HEK293 (cell line): ENCODE results near the gene WSB2.

Source experiments
- CTCF ChIA-PET: fragments of 350-600 bp; formaldehyde crosslinking; extraction: SDS; loops from one replicate; lab custom pipeline; 2021; ENCODE audit warnings: antibody characterized with exemption; lab: Yijun Ruan, JAX
- POLR2A ChIA-PET: fragments of 300-600 bp; formaldehyde crosslinking; extraction: SDS; loops from one replicate; lab custom pipeline; 2020; ENCODE audit warnings: antibody characterized with exemption, inconsistent platforms; lab: Yijun Ruan, JAX
- H3K27ac ChIP-seq: fragments of 200-500 bp; sonication (Bioruptor generic); 2 replicates; pipeline ENCODE4 v1.5.1; 2014; ENCODE audit warnings: low read depth, low read length, control low read depth, inconsistent platforms; ENCODE audit errors: extremely low read depth
- H3K36me3 ChIP-seq, 2 experiments: fragments of 200-500 bp in 1 of 2; sonication (Bioruptor generic) in 1 of 2; 1 replicate in 1 of 2; 2 replicates in 1 of 2; pipeline ENCODE4 v1.5.1; 2014 to 2017; ENCODE audit warnings: inconsistent platforms in 2 of 2, low read length in 2 of 2; ENCODE audit not compliant: control insufficient read depth in 2 of 2, insufficient read depth in 1 of 2
- H3K4me1 ChIP-seq: fragments of 200-500 bp; sonication (Bioruptor generic); 2 replicates; pipeline ENCODE4 v1.5.1; 2014; ENCODE audit warnings: mild to moderate bottlenecking, low read length, inconsistent platforms; ENCODE audit not compliant: control insufficient read depth, insufficient read depth
- H3K4me3 ChIP-seq: 2 replicates; pipeline ENCODE4 v1.5.1; 2011; ENCODE audit warnings: low read depth, mild to moderate bottlenecking, control low read depth, low read length, moderate library complexity
- H3K9me3 ChIP-seq: fragments of 200-500 bp; sonication (Bioruptor generic); 2 replicates; pipeline ENCODE4 v1.5.1; 2014; ENCODE audit warnings: low read depth, low read length, inconsistent platforms; ENCODE audit not compliant: control insufficient read depth, insufficient read depth
- EGR2 ChIP-seq: fragments of 450-650 bp; formaldehyde crosslinking; IDR thresholded peaks from 2 replicates; pipeline ENCODE4 v1.5.1; 2016; ENCODE audit warnings: low read depth, missing biosample characterization, missing genetic modification characterization
- FEZF1 ChIP-seq: fragments of 450-650 bp; formaldehyde crosslinking; IDR thresholded peaks from 2 replicates; pipeline ENCODE4 v1.5.1; 2016; ENCODE audit warnings: missing biosample characterization, missing genetic modification characterization
- KLF1 ChIP-seq: fragments of 450-650 bp; formaldehyde crosslinking; IDR thresholded peaks from 2 replicates; pipeline ENCODE4 v1.5.1; 2016; ENCODE audit warnings: missing biosample characterization, missing genetic modification characterization
- KLF10 ChIP-seq: fragments of 450-650 bp; IDR thresholded peaks from 2 replicates; pipeline ENCODE4 v1.5.1; 2018; ENCODE audit warnings: missing biosample characterization, mild to moderate bottlenecking, missing genetic modification characterization
- KLF16 ChIP-seq: fragments of 450-650 bp; formaldehyde crosslinking; IDR thresholded peaks from 2 replicates; pipeline ENCODE4 v1.5.1; 2017; ENCODE audit warnings: missing biosample characterization, missing genetic modification characterization
- ZBTB20 ChIP-seq: fragments of 450-650 bp; formaldehyde crosslinking; IDR thresholded peaks from 2 replicates; pipeline ENCODE4 v1.5.1; 2016; ENCODE audit warnings: missing biosample characterization, missing genetic modification characterization
- ZFP3 ChIP-seq: fragments of 450-650 bp; formaldehyde crosslinking; IDR thresholded peaks from 2 replicates; pipeline ENCODE4 v1.5.1; 2016; ENCODE audit warnings: low read depth, missing biosample characterization, missing genetic modification characterization
- ZNF121 ChIP-seq: fragments of 450-650 bp; formaldehyde crosslinking; IDR thresholded peaks from 2 replicates; pipeline ENCODE4 v1.5.1; 2016; ENCODE audit warnings: missing biosample characterization, missing genetic modification characterization
- ZNF223 ChIP-seq: fragments of 450-650 bp; formaldehyde crosslinking; IDR thresholded peaks from 2 replicates; pipeline ENCODE4 v1.5.1; 2016; ENCODE audit warnings: missing biosample characterization, missing genetic modification characterization
- ZNF350 ChIP-seq: fragments of 450-650 bp; formaldehyde crosslinking; IDR thresholded peaks from 2 replicates; pipeline ENCODE4 v1.5.0; 2017; ENCODE audit warnings: missing biosample characterization, mild to moderate bottlenecking, missing genetic modification characterization
- ZNF530 ChIP-seq: fragments of 450-650 bp; formaldehyde crosslinking; IDR thresholded peaks from 2 replicates; pipeline ENCODE4 v1.5.1; 2016; ENCODE audit warnings: low read depth, missing biosample characterization, missing genetic modification characterization
- ZNF596 ChIP-seq: fragments of 450-650 bp; IDR thresholded peaks from 2 replicates; pipeline ENCODE4 v1.5.0; 2018; ENCODE audit warnings: missing biosample characterization, mild to moderate bottlenecking, missing genetic modification characterization, moderate library complexity
- ZNF624 ChIP-seq: fragments of 450-650 bp; formaldehyde crosslinking; IDR thresholded peaks from 2 replicates; pipeline ENCODE4 v1.5.1; 2017; ENCODE audit warnings: missing biosample characterization, missing genetic modification characterization
- ZNF654 ChIP-seq: fragments of 450-650 bp; formaldehyde crosslinking; IDR thresholded peaks from 2 replicates; pipeline ENCODE4 v1.5.1; 2016; ENCODE audit warnings: low read depth, missing biosample characterization, missing genetic modification characterization
- ZNF670 ChIP-seq: fragments of 450-650 bp; formaldehyde crosslinking; IDR thresholded peaks from 2 replicates; pipeline ENCODE4 v1.5.1; 2016; ENCODE audit warnings: missing biosample characterization, missing genetic modification characterization, low read depth
- ZNF701 ChIP-seq: fragments of 450-650 bp; formaldehyde crosslinking; IDR thresholded peaks from 2 replicates; pipeline ENCODE4 v1.5.1; 2016; ENCODE audit warnings: missing biosample characterization, missing genetic modification characterization
- ZNF747 ChIP-seq: fragments of 450-650 bp; formaldehyde crosslinking; IDR thresholded peaks from 2 replicates; pipeline ENCODE4 v1.5.1; 2016; ENCODE audit warnings: missing biosample characterization, missing genetic modification characterization
- ZNF837 ChIP-seq: fragments of 450-650 bp; formaldehyde crosslinking; IDR thresholded peaks from 2 replicates; pipeline ENCODE4 v1.5.1; 2016; ENCODE audit warnings: missing biosample characterization, missing genetic modification characterization
- ZNF843 ChIP-seq: fragments of 450-650 bp; formaldehyde crosslinking; IDR thresholded peaks from 2 replicates; pipeline ENCODE4 v1.5.1; 2016; ENCODE audit warnings: missing biosample characterization, missing genetic modification characterization
- TF ChIP-seq, protein P1 (sequence below): fragments of 450-650 bp; formaldehyde crosslinking; IDR thresholded peaks from 2 replicates; pipeline ENCODE4 v1.5.1; 2016; ENCODE audit warnings: missing biosample characterization, missing genetic modification characterization
- TF ChIP-seq, protein P2 (sequence below): fragments of 450-650 bp; formaldehyde crosslinking; IDR thresholded peaks from 2 replicates; pipeline ENCODE4 v1.5.1; 2016; ENCODE audit warnings: missing biosample characterization, missing genetic modification characterization
- TF ChIP-seq, protein P3 (sequence below): fragments of 450-650 bp; formaldehyde crosslinking; IDR thresholded peaks from 2 replicates; pipeline ENCODE4 v1.5.1; 2017; ENCODE audit warnings: missing biosample characterization, missing genetic modification characterization

WSB2 gene

DNA sequence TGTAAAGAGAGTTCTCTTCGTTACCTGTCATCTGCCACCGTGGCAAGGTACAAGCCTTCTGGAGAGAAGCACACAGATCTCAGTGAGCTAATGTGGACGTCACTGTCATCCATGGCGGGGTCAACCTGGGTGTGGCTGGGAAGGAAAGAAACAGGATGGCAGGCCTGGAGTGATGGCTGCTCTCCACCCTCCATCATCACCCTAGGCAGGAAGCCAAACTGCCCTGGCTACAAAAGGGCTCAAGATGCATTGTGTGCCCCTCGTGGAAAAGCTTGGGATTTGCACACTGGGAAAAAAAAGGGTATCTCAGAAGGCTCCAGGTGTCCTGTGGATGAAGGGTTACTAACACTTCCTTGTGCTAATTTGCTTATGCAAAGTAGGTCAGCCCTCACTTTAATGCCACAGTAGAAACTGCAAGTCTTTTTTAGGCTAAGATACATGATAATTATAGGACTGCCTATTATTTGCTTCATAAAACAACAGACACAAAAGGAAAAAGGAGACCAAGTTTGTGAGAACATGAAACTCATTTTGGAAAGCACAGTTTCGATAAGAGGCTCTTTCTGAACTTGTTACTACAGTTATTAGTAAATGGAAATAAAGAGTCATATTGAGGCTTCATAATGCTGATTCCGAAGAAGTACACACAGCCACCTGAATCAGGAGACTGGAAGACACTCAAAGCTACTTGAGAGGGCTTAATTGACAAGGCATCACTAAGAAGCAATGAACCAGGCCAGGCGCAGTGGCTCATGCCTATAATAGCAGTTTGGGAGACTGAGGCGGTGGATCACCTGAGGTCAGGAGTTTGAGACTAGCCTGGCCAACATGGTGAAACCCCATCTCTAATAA is 25.6 kb downstream of the WSB2 start:
- no peak overlapping the region for H3K4me3 ChIP-seq
- H3K9me3 ChIP-seq: no peaks in the 10 kb centered on the region
- no peak overlapping the region for H3K27ac ChIP-seq
- ChIA-PET POLR2A (interaction anchor here (1.0 to 1.3 kb wide), 3 partner anchors 9 to 33 kb away, joined by 3 to 7 read pairs (median 6); no protein-coding TSS in a partner anchor), CTCF (interaction anchor here (0.6 to 4.2 kb wide), 7 partner anchors 12 to 344 kb away, joined by 3 to 55 read pairs (median 4); no protein-coding TSS in a partner anchor)
- no peaks in the 10 kb centered on the region for H3K4me1 ChIP-seq
- TF ChIP-seq KLF16 (tag by site-specific recombination): no peak
- peak; percentile 36; the same call in 1 of the 2 replicates for TF ChIP-seq KLF1 (tag by site-specific recombination)
- H3K36me3 ChIP-seq: peaks cover 59 to 91% of the 10 kb centered on the region in 2 experiments

DNA sequence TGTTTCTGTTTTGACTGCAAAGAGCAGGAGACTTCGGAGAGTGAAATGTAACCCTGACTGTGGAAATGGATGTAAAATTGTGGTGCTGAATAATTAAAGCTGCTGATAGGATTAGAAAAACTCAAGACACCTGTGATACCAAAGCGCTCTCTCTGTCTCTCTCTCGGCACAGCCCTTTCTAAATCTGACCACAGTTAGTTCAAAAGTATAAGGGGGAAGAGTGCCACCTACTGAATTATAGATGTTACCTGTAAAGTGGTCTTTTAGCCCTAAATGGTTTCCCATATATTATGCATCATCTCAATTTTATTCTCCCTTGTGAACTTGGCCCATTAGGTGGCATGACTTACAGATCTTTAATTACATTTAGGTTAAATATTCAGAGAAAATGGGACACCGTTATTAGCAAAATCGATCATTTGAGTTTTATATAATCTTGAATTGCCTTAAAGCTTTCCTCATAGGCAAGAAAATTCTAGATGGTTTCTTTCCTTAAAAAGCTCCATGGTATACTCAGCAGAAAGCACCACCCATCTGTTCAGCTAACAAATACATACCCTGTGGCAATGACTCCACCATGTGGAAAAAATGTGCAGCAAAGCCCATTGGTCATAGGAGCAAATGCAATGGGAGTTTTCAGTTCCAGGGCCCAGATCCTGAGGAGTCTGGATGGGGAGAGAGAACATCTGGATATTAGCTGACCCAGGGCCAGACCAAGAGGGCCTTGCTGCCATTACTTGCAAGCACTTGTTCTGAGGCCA is 26.4 kb downstream of the WSB2 start:
- no peaks in the 10 kb centered on the region for H3K4me1 ChIP-seq
- H3K27ac ChIP-seq: 0 out of 2 replicates have a peak overlapping the region, but pooled peaks have one; percentile 6
- ChIA-PET CTCF (interaction anchor here (0.7 to 4.2 kb wide), 8 partner anchors 13 to 706 kb away, joined by 3 to 55 read pairs (median 4); no protein-coding TSS in a partner anchor), POLR2A (interaction anchor here (1.0 to 1.3 kb wide), 2 partner anchors 10 to 29 kb away, joined by 6 to 7 read pairs; no protein-coding TSS in a partner anchor)
- TF ChIP-seq ZNF654 (tag by site-specific recombination) (peak; percentile 31; the same call in 1 of the 2 replicates), ZNF624 (no peak), ZNF223 (tag by site-specific recombination) (no peak), ZNF350 (tag by site-specific recombination) (no peak), ZNF596 (0 out of 2 replicates have a peak, but pooled peaks have one; percentile 30)
- TF ChIP-seq, protein P1, sequence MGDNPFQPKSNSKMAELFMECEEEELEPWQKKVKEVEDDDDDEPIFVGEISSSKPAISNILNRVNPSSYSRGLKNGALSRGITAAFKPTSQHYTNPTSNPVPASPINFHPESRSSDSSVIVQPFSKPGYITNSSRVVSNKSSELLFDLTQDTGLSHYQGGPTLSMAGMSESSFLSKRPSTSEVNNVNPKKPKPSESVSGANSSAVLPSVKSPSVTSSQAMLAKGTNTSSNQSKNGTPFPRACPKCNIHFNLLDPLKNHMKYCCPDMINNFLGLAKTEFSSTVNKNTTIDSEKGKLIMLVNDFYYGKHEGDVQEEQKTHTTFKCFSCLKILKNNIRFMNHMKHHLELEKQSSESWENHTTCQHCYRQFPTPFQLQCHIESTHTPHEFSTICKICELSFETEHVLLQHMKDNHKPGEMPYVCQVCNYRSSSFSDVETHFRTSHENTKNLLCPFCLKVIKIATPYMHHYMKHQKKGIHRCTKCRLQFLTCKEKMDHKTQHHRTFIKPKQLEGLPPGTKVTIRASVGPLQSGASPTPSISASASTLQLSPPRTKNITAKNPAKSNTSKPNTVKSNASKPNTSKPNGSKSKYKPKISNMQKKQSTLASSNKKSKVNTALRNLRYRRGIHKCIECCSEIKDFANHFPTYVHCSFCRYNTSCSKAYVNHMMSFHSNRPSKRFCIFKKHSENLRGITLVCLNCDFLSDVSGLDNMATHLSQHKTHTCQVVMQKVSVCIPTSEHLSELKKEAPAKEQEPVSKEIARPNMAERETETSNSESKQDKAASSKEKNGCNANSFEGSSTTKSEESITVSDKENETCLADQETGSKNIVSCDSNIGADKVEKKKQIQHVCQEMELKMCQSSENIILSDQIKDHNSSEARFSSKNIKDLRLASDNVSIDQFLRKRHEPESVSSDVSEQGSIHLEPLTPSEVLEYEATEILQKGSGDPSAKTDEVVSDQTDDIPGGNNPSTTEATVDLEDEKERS: no peak
- TF ChIP-seq, protein P2, sequence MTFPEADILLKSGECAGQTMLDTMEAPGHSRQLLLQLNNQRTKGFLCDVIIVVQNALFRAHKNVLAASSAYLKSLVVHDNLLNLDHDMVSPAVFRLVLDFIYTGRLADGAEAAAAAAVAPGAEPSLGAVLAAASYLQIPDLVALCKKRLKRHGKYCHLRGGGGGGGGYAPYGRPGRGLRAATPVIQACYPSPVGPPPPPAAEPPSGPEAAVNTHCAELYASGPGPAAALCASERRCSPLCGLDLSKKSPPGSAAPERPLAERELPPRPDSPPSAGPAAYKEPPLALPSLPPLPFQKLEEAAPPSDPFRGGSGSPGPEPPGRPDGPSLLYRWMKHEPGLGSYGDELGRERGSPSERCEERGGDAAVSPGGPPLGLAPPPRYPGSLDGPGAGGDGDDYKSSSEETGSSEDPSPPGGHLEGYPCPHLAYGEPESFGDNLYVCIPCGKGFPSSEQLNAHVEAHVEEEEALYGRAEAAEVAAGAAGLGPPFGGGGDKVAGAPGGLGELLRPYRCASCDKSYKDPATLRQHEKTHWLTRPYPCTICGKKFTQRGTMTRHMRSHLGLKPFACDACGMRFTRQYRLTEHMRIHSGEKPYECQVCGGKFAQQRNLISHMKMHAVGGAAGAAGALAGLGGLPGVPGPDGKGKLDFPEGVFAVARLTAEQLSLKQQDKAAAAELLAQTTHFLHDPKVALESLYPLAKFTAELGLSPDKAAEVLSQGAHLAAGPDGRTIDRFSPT (tag by site-specific recombination): no peak
- H3K9me3 ChIP-seq: no peaks in the 10 kb centered on the region
- H3K4me3 ChIP-seq: no peak overlapping the region
- peaks cover 64 to 93% of the 10 kb centered on the region in 2 experiments for H3K36me3 ChIP-seq

DNA sequence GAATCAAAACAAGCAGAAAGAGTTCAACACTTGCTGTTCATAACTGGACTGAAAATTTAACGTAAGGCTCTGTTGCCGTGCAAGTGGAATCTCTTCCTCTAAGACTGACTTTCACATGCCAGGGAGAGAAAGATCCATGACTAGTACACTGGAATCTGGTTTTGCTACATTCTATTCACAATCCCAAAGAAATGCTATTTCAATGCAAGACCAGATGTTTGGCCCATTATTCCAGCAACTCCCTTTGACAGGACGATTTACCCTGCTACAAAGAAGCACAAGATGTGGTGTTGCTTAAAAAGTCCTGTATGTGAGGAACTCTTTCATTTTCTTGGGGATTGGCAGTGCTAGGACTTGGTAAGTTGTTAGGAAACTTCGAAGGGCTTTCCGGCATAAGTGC is 27.1 kb downstream of the WSB2 start:
- Histone ChIP-seq H3K4me1 (no peaks in the 10 kb centered on the region), H3K4me3 (no peak overlapping the region), H3K27ac (peak overlapping the region; percentile 17; the same call in 1 of the 2 replicates), H3K36me3 (peaks cover 62 to 95% of the 10 kb centered on the region in 2 experiments), H3K9me3 (no peaks in the 10 kb centered on the region)
- CTCF ChIA-PET: interaction anchor here (0.6 to 4.2 kb wide), 8 partner anchors 15 to 705 kb away, joined by 3 to 55 read pairs (median 3); no protein-coding TSS in a partner anchor
- POLR2A ChIA-PET: no interaction called here
- TF ChIP-seq ZNF843 (tag by site-specific recombination): no peak
- no peak for TF ChIP-seq ZFP3
- no peak for TF ChIP-seq ZBTB20 (tag by site-specific recombination)
- TF ChIP-seq, protein P3, sequence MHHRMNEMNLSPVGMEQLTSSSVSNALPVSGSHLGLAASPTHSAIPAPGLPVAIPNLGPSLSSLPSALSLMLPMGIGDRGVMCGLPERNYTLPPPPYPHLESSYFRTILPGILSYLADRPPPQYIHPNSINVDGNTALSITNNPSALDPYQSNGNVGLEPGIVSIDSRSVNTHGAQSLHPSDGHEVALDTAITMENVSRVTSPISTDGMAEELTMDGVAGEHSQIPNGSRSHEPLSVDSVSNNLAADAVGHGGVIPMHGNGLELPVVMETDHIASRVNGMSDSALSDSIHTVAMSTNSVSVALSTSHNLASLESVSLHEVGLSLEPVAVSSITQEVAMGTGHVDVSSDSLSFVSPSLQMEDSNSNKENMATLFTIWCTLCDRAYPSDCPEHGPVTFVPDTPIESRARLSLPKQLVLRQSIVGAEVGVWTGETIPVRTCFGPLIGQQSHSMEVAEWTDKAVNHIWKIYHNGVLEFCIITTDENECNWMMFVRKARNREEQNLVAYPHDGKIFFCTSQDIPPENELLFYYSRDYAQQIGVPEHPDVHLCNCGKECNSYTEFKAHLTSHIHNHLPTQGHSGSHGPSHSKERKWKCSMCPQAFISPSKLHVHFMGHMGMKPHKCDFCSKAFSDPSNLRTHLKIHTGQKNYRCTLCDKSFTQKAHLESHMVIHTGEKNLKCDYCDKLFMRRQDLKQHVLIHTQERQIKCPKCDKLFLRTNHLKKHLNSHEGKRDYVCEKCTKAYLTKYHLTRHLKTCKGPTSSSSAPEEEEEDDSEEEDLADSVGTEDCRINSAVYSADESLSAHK (tag by site-specific recombination): no peak
- TF ChIP-seq ZNF747: no peak
- no peak for TF ChIP-seq EGR2
- no peak for TF ChIP-seq ZNF670 (tag by site-specific recombination)
- no peak for TF ChIP-seq ZNF701 (tag by site-specific recombination)
- TF ChIP-seq ZNF837 (tag by site-specific recombination): no peak
- TF ChIP-seq ZNF530 (tag by site-specific recombination): no peak
- TF ChIP-seq KLF10: no peak
- TF ChIP-seq FEZF1: no peak
- TF ChIP-seq ZNF121 (tag by site-specific recombination): no peak
